Karpas-422 (cell line): ENCODE data around the gene ROCK2. TPM values are rescaled to one million over a fixed set of nuclear protein-coding genes. Genes with fewer than 3 reads are reported as not detected.

Experiments used
- DNase-seq: peaks from one replicate; pipeline ENCODE4 v3.0.0-alpha.2; 2015
- H2AFZ ChIP-seq: fragments of 200-600 bp; sonication (generic); 2 replicates; pipeline ENCODE4 v1.6.1; 2014; ENCODE audit warnings: antibody characterized with exemption, low read length, mixed read lengths
- H3K27ac ChIP-seq: fragments of 200-600 bp; sonication (generic); 2 replicates; pipeline ENCODE4 v1.5.1; 2014; ENCODE audit warnings: mild to moderate bottlenecking, low read length, moderate library complexity
- H3K27me3 ChIP-seq: fragments of 200-600 bp; sonication (generic); 2 replicates; pipeline ENCODE4 v1.6.1; 2014; ENCODE audit warnings: low read length, mixed read lengths
- H3K36me3 ChIP-seq: fragments of 200-600 bp; sonication (generic); 2 replicates; pipeline ENCODE4 v1.6.1; 2014; ENCODE audit warnings: low read length, mixed read lengths; ENCODE audit not compliant: insufficient read depth
- H3K4me1 ChIP-seq: fragments of 200-600 bp; sonication (generic); 2 replicates; pipeline ENCODE4 v1.6.1; 2014; ENCODE audit warnings: mild to moderate bottlenecking, low read length, mixed read lengths
- H3K4me2 ChIP-seq: fragments of 200-600 bp; sonication (generic); 2 replicates; pipeline ENCODE4 v1.6.1; 2014; ENCODE audit warnings: low read length, low read depth, mild to moderate bottlenecking; ENCODE audit not compliant: poor library complexity, severe bottlenecking
- H3K4me3 ChIP-seq: fragments of 200-600 bp; sonication (generic); 2 replicates; pipeline ENCODE4 v1.5.1; 2014; ENCODE audit warnings: mild to moderate bottlenecking, antibody characterized with exemption, low read length, mixed read lengths
- H3K79me2 ChIP-seq: fragments of 200-600 bp; sonication (generic); 2 replicates; pipeline ENCODE4 v1.6.1; 2014; ENCODE audit warnings: mild to moderate bottlenecking, low read length, mixed read lengths
- H3K9ac ChIP-seq: fragments of 200-600 bp; sonication (generic); 2 replicates; pipeline ENCODE4 v1.6.0; 2014; ENCODE audit warnings: low read length
- H3K9me2 ChIP-seq: fragments of 200-600 bp; sonication (generic), shearing (Covaris generic); replicated peaks from 2 replicates; pipeline ENCODE4 v1.6.0; 2014; ENCODE audit warnings: mild to moderate bottlenecking, low read length, moderate library complexity; ENCODE audit not compliant: insufficient read depth
- H3K9me3 ChIP-seq: fragments of 300-700, 200-600 bp; sonication (generic); 2 replicates; pipeline ENCODE4 v1.6.1; 2014; ENCODE audit warnings: low read length, mixed read lengths
- H4K20me1 ChIP-seq: fragments of 200-600 bp; sonication (generic); 2 replicates; pipeline ENCODE4 v1.6.1; 2014; ENCODE audit warnings: mild to moderate bottlenecking, antibody characterized with exemption, low read length, low read depth; ENCODE audit not compliant: insufficient read depth
- total RNA-seq: library from RNA; depleted of rRNA; stranded (reverse); fragments of >200 nt; shearing (Covaris generic); gene quantifications from 2 replicates; pipeline ENCODE4 v1.2.3, GENCODE V29; 2014; ENCODE audit warnings: low replicate concordance

ROCK2 gene
- total RNA-seq, 1 experiment from 2014 or later: 14.2 TPM

DNA sequence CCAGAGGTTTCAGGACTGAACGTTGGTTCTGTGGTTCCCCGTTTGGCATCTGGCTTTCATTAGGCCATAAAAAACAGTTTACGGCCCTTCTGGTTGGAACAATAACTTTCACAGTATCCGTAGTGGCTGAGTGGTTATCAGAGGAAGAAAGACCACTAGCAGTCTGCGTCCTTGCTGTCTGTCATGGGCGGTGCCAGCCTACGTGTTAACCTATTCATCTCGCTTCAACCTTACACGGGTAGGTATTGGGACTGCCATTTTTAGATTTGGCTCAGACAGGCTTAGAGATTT, 42.6 kb upstream of the ROCK2 start:
- Histone ChIP-seq H2AFZ (no peak overlapping the region), H3K9me3 (no peaks in the 10 kb centered on the region), H3K36me3 (no peaks in the 10 kb centered on the region), H3K4me2 (no peak overlapping the region), H3K9ac (no peak overlapping the region), H3K27me3 (no peaks in the 10 kb centered on the region), H3K9me2 (no peaks in the 10 kb centered on the region), H3K79me2 (no peaks in the 10 kb centered on the region), H3K4me1 (no peaks in the 10 kb centered on the region), H3K27ac (no peak overlapping the region), H4K20me1 (no peaks in the 10 kb centered on the region), H3K4me3 (no peak overlapping the region)
- DNase-seq: no peak

DNA sequence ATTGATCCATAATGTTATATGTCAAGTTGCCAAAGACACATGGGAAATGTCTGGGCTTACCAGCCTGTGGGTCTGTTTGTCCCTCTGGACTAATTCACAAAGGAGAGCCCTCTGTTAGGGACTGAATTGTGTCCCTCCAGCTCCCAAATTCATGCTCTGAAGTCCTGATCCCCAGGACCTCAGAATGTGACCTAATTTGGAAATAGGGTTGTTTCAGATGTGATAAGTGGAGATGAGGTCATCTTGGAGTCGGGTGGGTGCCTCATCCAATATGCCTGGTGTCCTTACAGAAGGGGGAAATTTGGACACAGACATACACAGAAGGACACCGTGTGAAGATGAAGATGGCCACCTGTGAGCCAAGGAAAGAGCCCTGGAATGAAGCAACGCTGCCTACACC, 41.4 kb upstream of the ROCK2 start:
- no peak overlapping the region for H2AFZ ChIP-seq
- no peak overlapping the region for H3K27ac ChIP-seq
- H3K4me2 ChIP-seq: no peak overlapping the region

DNA sequence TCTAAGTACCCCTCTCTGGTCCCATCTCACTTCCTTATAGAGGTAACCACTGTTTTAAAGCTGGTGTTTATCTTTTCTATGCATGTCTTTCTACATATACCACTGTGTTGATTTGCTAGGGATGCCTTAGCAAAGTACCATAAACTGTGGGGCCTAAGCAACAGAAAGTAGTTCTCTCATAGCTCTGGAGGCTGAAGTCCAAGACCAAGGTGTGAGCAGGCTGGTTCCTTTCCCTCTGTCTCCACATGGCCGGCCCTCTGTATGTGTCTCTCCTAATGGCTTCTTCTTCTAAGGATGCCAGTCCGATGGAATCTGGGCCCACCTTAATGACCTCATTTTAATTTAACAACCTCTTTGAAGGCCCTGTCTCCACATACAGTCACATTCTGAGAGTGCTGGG, 40.8 kb upstream of the ROCK2 start:
- Histone ChIP-seq H3K79me2 (no peaks in the 10 kb centered on the region), H3K9me3 (no peaks in the 10 kb centered on the region), H2AFZ (no peak overlapping the region), H3K27ac (no peak overlapping the region), H3K27me3 (no peaks in the 10 kb centered on the region), H3K4me1 (no peaks in the 10 kb centered on the region), H3K9me2 (no peaks in the 10 kb centered on the region), H4K20me1 (no peaks in the 10 kb centered on the region), H3K36me3 (no peaks in the 10 kb centered on the region), H3K9ac (no peak overlapping the region), H3K4me2 (no peak overlapping the region), H3K4me3 (no peak overlapping the region)
- DNase-seq: no peak

More for the DNA sequence above, 41.4 kb upstream of the ROCK2 start:
- Histone ChIP-seq H3K9me2 (no peaks in the 10 kb centered on the region), H4K20me1 (no peaks in the 10 kb centered on the region), H3K27me3 (no peaks in the 10 kb centered on the region), H3K79me2 (no peaks in the 10 kb centered on the region), H3K9ac (no peak overlapping the region), H3K36me3 (no peaks in the 10 kb centered on the region), H3K4me3 (no peak overlapping the region), H3K4me1 (no peaks in the 10 kb centered on the region), H3K9me3 (no peaks in the 10 kb centered on the region)
- no peak for DNase-seq

DNA sequence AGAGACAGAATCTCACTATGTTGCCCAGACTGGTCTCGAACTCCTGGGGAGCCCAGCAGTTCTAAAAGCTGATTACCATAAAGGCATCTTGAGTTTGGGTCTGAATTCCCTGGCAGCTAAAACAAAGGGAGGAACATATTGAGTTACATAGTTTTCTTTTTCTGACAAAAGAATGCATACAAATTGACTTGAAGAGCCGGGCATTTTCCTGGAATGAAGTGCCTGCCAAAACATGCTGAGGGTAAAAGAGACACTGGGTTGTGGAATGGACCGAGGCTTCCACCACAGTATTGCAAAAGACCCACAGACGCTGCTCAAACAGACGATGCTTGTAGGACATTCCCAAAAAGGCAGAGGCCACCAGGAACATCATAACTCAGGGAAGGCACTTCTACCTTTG, 35.1 kb upstream of the ROCK2 start:
- Histone ChIP-seq H3K4me1 (no peaks in the 10 kb centered on the region), H3K4me3 (no peak overlapping the region), H3K27ac (no peak overlapping the region), H4K20me1 (no peaks in the 10 kb centered on the region), H3K4me2 (no peak overlapping the region), H3K9me3 (no peaks in the 10 kb centered on the region), H3K27me3 (no peaks in the 10 kb centered on the region), H3K9me2 (no peaks in the 10 kb centered on the region), H3K9ac (no peak overlapping the region), H3K79me2 (no peaks in the 10 kb centered on the region), H3K36me3 (no peaks in the 10 kb centered on the region), H2AFZ (no peak overlapping the region)
- no peak for DNase-seq

DNA sequence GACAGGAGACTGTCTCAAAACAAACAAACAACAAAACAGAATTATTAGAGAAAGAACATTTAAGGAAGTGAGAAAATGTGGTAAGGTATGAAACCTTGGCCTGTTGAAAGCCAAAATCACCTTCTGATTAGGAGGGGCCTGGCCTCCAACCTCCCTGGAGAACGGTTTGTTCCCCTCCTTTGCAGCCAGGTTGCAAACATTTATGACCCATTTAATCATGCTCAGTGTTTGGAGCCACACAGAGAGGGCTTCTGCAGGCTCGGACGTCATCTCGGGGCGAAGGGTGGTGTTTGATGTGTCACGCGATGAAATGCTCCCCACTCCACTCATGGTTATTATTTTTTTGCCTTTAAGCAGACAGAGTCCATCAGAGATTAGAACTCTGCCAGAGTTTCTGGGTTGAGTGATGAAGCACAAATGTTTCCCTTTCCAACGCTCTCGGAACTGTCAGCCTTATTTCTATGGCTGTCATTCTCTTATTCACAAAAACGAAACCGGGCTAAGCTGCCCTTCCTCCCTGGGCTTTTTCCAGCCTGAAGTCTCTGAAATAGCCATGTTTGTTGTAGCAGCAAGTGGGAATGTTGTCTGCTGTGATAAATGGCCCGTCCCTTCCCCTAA, 33.6 kb upstream of the ROCK2 start:
- H3K4me3 ChIP-seq: no peak overlapping the region
- no peak overlapping the region for H3K27ac ChIP-seq
- H3K36me3 ChIP-seq: no peaks in the 10 kb centered on the region
- no peaks in the 10 kb centered on the region for H3K27me3 ChIP-seq
- peak; percentile 32 for DNase-seq
- no peak overlapping the region for H2AFZ ChIP-seq
- H3K4me2 ChIP-seq: no peak overlapping the region
- H3K9me3 ChIP-seq: no peaks in the 10 kb centered on the region
- no peaks in the 10 kb centered on the region for H3K79me2 ChIP-seq
- no peak overlapping the region for H3K9ac ChIP-seq
- H3K4me1 ChIP-seq: peaks cover 3% of the 10 kb centered on the region; the same call in 1 of the 2 replicates
- H4K20me1 ChIP-seq: no peaks in the 10 kb centered on the region
- H3K9me2 ChIP-seq: no peaks in the 10 kb centered on the region

DNA sequence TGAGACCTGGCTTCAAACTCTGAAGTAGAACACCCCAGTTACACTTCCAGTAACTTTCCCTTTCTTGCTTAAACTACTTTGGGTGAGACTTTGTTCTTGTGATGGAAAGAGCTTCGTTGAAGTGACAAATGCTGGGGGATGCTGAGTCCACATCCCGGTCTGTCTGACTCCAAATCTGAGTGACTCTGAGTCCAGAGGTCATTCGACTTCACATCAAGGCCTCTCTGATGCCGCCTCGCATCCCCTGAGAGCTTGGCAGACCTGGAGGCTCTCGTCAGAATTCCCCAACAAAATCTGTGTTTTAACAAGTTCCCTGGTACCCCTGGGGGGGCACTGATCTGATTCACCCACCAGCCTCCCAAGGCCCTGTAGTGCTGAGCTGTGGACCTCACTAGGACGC, 31.6 kb upstream of the ROCK2 start:
- DNase-seq: peak; percentile 21
- Histone ChIP-seq H4K20me1 (no peaks in the 10 kb centered on the region), H2AFZ (no peak overlapping the region), H3K4me2 (no peak overlapping the region), H3K79me2 (no peaks in the 10 kb centered on the region), H3K9me2 (no peaks in the 10 kb centered on the region), H3K9me3 (no peaks in the 10 kb centered on the region), H3K27me3 (no peaks in the 10 kb centered on the region), H3K27ac (no peak overlapping the region), H3K9ac (no peak overlapping the region), H3K4me3 (no peak overlapping the region), H3K4me1 (peaks cover 3% of the 10 kb centered on the region; the same call in 1 of the 2 replicates), H3K36me3 (no peaks in the 10 kb centered on the region)

DNA sequence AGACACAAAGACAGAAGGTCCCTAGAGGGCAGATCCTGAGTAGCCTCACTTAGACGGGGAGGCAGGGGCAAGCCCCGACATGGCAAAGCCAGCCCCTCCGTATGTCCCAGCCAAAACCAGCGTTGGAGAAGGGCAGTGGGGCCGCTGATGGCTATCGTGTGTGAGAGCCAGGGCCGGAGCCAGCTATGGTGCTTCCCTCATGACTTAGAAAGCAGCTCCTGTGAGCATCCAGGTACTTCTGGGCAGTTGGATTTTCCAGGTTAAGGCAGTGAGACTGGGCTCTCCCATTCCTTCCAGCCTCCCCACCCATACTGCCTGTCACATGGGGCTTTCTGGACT, 31.2 kb upstream of the ROCK2 start:
- Histone ChIP-seq H3K9me2 (no peaks in the 10 kb centered on the region), H3K9ac (no peak overlapping the region), H3K9me3 (no peaks in the 10 kb centered on the region), H3K4me1 (peaks cover 3% of the 10 kb centered on the region; the same call in 1 of the 2 replicates), H3K27ac (no peak overlapping the region), H3K4me2 (no peak overlapping the region), H3K4me3 (no peak overlapping the region), H2AFZ (no peak overlapping the region), H4K20me1 (no peaks in the 10 kb centered on the region), H3K27me3 (no peaks in the 10 kb centered on the region), H3K36me3 (no peaks in the 10 kb centered on the region), H3K79me2 (no peaks in the 10 kb centered on the region)
- DNase-seq: peak; percentile 4

DNA sequence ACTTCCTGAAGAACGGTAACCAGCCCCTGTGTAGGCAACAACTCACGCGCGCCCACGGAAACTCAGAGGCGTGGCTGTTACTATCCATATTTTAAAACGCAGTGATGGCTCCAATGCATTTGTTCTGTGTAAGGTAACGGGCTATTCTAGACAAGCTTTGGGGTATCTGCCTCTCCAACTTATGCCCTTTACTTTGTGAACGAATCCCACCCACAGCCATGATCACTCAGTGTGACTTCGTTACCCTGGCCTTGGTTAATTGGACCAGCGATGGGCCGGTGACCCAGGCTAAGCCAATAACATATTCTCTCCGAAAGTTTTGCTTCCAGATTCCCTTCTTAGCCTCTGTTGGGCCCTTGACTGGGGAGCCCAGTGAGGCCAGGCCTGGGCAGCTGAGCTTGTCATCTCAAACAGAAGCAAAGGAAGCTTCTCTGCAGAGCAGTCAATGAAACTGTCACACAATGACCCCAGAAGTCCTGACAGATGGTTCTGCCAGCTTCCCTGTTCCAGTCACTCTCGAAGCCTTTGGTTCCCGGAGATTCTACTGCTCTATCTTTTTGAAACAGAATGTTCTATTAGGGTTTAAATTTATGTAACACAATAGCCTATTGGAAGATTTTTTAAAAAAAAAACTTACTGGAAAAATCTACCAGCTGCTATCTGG, 30.7 kb upstream of the ROCK2 start:
- no peaks in the 10 kb centered on the region for H3K36me3 ChIP-seq
- H3K4me1 ChIP-seq: peaks cover 3% of the 10 kb centered on the region; the same call in 1 of the 2 replicates
- no peak overlapping the region for H3K27ac ChIP-seq
- no peaks in the 10 kb centered on the region for H3K9me2 ChIP-seq
- no peak overlapping the region for H3K9ac ChIP-seq
- H3K4me3 ChIP-seq: no peak overlapping the region
- H3K27me3 ChIP-seq: no peaks in the 10 kb centered on the region
- no peaks in the 10 kb centered on the region for H3K79me2 ChIP-seq
- DNase-seq: peak; percentile 7
- H3K4me2 ChIP-seq: no peak overlapping the region
- no peaks in the 10 kb centered on the region for H4K20me1 ChIP-seq
- H3K9me3 ChIP-seq: no peaks in the 10 kb centered on the region
- H2AFZ ChIP-seq: no peak overlapping the region
